Caco-2 (cell line): Measurements from ENCODE around the gene TTI1. TPM values are rescaled to one million over a fixed set of nuclear protein-coding genes. Genes with fewer than 3 reads are reported as not detected.

ENCODE experiments used
- BruUV-seq: library from RNA; stranded (reverse); fragments of 400-500 nt; replicated peaks from 2 replicates; lab custom pipeline; 2021; lab: Mats Ljungman, UMichigan
- CTCF ChIA-PET: fragments of 300-600 bp; sonication (Branson Sonifier 250); formaldehyde crosslinking; loops from one replicate; lab custom pipeline; 2022; ENCODE audit warnings: antibody characterized with exemption; lab: Charles Lee
- POLR2A ChIA-PET: fragments of 300-600 bp; sonication (Branson Sonifier 250); formaldehyde crosslinking; loops from one replicate; lab custom pipeline; 2022; ENCODE audit warnings: antibody characterized with exemption; lab: Charles Lee
- DNase-seq, 2 experiments: peaks; one replicate each; pipeline versions ENCODE4 v3.0.0 to v3.0.0-alpha.2; 2020 to 2022
- H3K27me3 ChIP-seq: replicated peaks from 2 replicates; pipeline ENCODE4 v1.6.0; 2011; ENCODE audit warnings: low read length; ENCODE audit not compliant: control insufficient read depth, insufficient read depth
- H3K36me3 ChIP-seq: 2 replicates; pipeline ENCODE4 v1.5.1; 2011; ENCODE audit warnings: low read length; ENCODE audit not compliant: control insufficient read depth, insufficient read depth
- H3K4me1 ChIP-seq: fragments of 250-450 bp; sonication (Bioruptor Pico); 2 replicates; pipeline ENCODE4 v1.5.1; 2020; ENCODE audit warnings: mild to moderate bottlenecking
- H3K4me3 ChIP-seq: 2 replicates; pipeline ENCODE4 v1.5.1; 2011; ENCODE audit warnings: low read depth, mild to moderate bottlenecking, control low read depth, low read length
- H3K9me3 ChIP-seq: fragments of 250-450 bp; sonication (Bioruptor Pico); 2 replicates; pipeline ENCODE4 v1.5.1; 2020; ENCODE audit warnings: mild to moderate bottlenecking, moderate library complexity
- H3K27ac Mint-ChIP-seq: one replicate; pipeline ENCODE4 v1.8.0; 2022; ENCODE audit warnings: mixed read lengths; ENCODE audit not compliant: unreplicated experiment
- H3K27me3 Mint-ChIP-seq: one replicate; pipeline ENCODE4 v1.8.0; 2022; ENCODE audit warnings: mixed read lengths; ENCODE audit not compliant: insufficient read depth, unreplicated experiment
- H3K36me3 Mint-ChIP-seq: one replicate; pipeline ENCODE4 v1.8.0; 2022; ENCODE audit warnings: mild to moderate bottlenecking, mixed read lengths; ENCODE audit not compliant: insufficient read depth, unreplicated experiment
- H3K4me1 Mint-ChIP-seq: one replicate; pipeline ENCODE4 v1.8.0; 2022; ENCODE audit warnings: low read depth, mixed read lengths; ENCODE audit not compliant: unreplicated experiment
- H3K4me3 Mint-ChIP-seq: one replicate; pipeline ENCODE4 v1.8.0; 2022; ENCODE audit warnings: mild to moderate bottlenecking, moderate library complexity, mixed read lengths; ENCODE audit not compliant: unreplicated experiment
- H3K9me3 Mint-ChIP-seq: one replicate; pipeline ENCODE4 v1.8.0; 2022; ENCODE audit warnings: mixed read lengths; ENCODE audit not compliant: unreplicated experiment
- intact Hi-C: fragments of 100-400 bp; cut with micrococcal nuclease; formaldehyde crosslinking; loops from one replicate; pipeline ENCODE4 v1.10.0; 2022; ENCODE audit not compliant: unreplicated experiment
- total RNA-seq: library from RNA; stranded (reverse); gene quantifications from 2 replicates; pipeline ENCODE4 v1.2.3, GENCODE V29; 2022
- TF ChIP-seq, protein P1 (sequence below), 2 experiments: fragments of 200-600 bp in 1 of 2; IDR thresholded peaks; 1 replicate in 1 of 2; 2 replicates in 1 of 2; pipeline versions ENCODE4 v1.5.1 to v1.8.0; 2011 to 2022; ENCODE audit warnings: antibody characterized with exemption in 1 of 2, control low read depth in 1 of 2, inconsistent platforms in 1 of 2, low read depth in 1 of 2, low read length in 1 of 2, mild to moderate bottlenecking in 1 of 2, moderate library complexity in 1 of 2; ENCODE audit not compliant: insufficient read depth in 1 of 2, severe bottlenecking in 1 of 2, unreplicated experiment in 1 of 2

TTI1 gene
- total RNA-seq, 1 experiment from 2014 or later = 59.2 TPM

DNA sequence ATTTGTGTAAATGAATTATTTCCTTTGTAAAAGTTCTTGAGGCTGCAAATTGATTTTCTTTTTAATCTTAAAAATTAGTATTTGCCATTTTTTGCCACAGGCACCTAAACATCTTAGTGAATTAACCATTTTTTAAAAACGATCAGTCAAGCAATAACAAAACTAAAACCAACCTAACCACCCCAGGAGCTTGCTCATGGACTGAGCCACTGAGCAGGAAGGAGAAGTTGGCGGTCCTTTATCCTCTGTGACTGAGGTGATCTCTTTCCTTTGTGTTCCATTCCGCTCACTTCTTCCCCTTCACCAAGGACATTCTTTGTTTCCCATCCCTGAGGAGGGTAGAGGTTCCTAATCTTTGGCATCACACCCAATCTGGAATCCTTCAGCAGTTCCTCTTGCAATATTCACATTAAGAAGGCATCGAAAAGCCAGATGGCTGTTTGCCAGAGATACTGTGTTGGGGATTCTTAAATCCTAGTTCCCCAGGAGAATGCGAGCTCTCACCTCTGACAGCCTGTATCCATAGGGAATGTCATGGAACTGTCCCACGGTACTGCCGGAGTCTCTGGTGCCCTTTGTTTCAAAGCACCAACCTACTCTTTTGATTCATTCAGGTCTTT lies 30.8 kb upstream of the TTI1 start:
- H3K4me1 ChIP-seq = peaks cover 13% of the 10 kb centered on the region
- no peaks in the 10 kb centered on the region for H3K27me3 Mint-ChIP-seq
- no peaks in the 10 kb centered on the region for H3K9me3 Mint-ChIP-seq
- intact Hi-C loops = loop anchor here (2.0 kb wide), 1 partner anchor 101 kb away; the partner anchor contains the start of gene TGM2
- H3K4me3 Mint-ChIP-seq = no peak overlapping the region
- no TSS peak for BruUV-seq
- no peak for DNase-seq
- no peaks in the 10 kb centered on the region for H3K9me3 ChIP-seq
- no peak overlapping the region for H3K27ac Mint-ChIP-seq
- H3K4me3 ChIP-seq = no peak overlapping the region
- no peaks in the 10 kb centered on the region for H3K4me1 Mint-ChIP-seq
- TF ChIP-seq, protein P1, sequence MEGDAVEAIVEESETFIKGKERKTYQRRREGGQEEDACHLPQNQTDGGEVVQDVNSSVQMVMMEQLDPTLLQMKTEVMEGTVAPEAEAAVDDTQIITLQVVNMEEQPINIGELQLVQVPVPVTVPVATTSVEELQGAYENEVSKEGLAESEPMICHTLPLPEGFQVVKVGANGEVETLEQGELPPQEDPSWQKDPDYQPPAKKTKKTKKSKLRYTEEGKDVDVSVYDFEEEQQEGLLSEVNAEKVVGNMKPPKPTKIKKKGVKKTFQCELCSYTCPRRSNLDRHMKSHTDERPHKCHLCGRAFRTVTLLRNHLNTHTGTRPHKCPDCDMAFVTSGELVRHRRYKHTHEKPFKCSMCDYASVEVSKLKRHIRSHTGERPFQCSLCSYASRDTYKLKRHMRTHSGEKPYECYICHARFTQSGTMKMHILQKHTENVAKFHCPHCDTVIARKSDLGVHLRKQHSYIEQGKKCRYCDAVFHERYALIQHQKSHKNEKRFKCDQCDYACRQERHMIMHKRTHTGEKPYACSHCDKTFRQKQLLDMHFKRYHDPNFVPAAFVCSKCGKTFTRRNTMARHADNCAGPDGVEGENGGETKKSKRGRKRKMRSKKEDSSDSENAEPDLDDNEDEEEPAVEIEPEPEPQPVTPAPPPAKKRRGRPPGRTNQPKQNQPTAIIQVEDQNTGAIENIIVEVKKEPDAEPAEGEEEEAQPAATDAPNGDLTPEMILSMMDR (IDR thresholded peaks at IDR 0.05; ENCODE audit: insufficient read depth in 1 of 2, low read depth in 1 of 2, low read length in 1 of 2, severe bottlenecking in 1 of 2, unreplicated experiment in 1 of 2) = no peak
- CTCF ChIA-PET = interaction anchor here (0.5 to 1.9 kb wide), 2 partner anchors 9 to 216 kb away, joined by 3 to 6 read pairs; no protein-coding TSS in a partner anchor
- H3K27me3 ChIP-seq = no peaks in the 10 kb centered on the region
- H3K36me3 Mint-ChIP-seq = peaks cover 35% of the 10 kb centered on the region
- H3K36me3 ChIP-seq = peaks cover 31% of the 10 kb centered on the region
- POLR2A ChIA-PET = interaction anchor here (0.6 kb wide), 1 partner anchor 64 kb away, joined by 3 read pairs; no protein-coding TSS in a partner anchor

- no peak overlapping the region for H3K4me3 Mint-ChIP-seq
- intact Hi-C loops = no loop called here
- no peaks in the 10 kb centered on the region for H3K4me1 Mint-ChIP-seq
- H3K27me3 Mint-ChIP-seq = no peaks in the 10 kb centered on the region
- no peak for DNase-seq
- no peak overlapping the region for H3K27ac Mint-ChIP-seq
- H3K9me3 Mint-ChIP-seq = no peaks in the 10 kb centered on the region
- Histone ChIP-seq H3K36me3 (peaks cover 33% of the 10 kb centered on the region), H3K4me1 (peaks cover 14% of the 10 kb centered on the region), H3K27me3 (no peaks in the 10 kb centered on the region), H3K4me3 (no peak overlapping the region), H3K9me3 (no peaks in the 10 kb centered on the region)
- POLR2A ChIA-PET = no interaction called here
- no TSS peak for BruUV-seq
- peaks cover 24% of the 10 kb centered on the region for H3K36me3 Mint-ChIP-seq
- CTCF ChIA-PET = interaction anchor here (0.9 to 1.3 kb wide), 2 partner anchors 11 to 259 kb away, joined by 3 to 4 read pairs; no protein-coding TSS in a partner anchor
- TF ChIP-seq, protein P1 (IDR thresholded peaks at IDR 0.05; ENCODE audit: insufficient read depth in 1 of 2, low read depth in 1 of 2, low read length in 1 of 2, severe bottlenecking in 1 of 2, unreplicated experiment in 1 of 2) = no peak
Measured at GRCh38 chr20:38062890-38063289, 29.6 kb upstream of the TTI1 start.

DNA sequence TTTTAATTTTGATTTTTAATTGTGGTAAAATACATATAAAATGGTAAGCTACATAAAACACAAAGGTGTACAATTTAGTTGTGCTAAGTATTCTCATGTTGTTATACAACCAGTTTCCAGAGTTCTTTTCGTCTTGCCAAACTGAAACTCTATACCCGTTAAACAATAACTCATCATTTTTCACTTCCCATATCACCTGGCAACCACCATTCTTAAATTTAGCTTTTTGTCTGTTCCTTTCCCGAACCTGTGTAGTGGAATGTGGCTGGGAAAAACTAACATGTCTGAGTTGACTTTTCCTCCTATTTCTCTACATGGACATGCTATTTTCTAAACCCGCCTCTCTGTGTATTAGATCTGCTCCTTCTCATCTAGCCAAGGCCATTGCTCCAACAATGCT lies 27.9 kb upstream of the TTI1 start:
- POLR2A ChIA-PET = no interaction called here
- intact Hi-C loops = no loop called here

More for the DNA sequence above, 27.9 kb upstream of the TTI1 start:
- H3K27me3 Mint-ChIP-seq = no peaks in the 10 kb centered on the region
- CTCF ChIA-PET = interaction anchor here (0.6 to 2.5 kb wide), 4 partner anchors 12 to 555 kb away, joined by 3 to 12 read pairs (median 4); no protein-coding TSS in a partner anchor
- H3K4me1 ChIP-seq = peaks cover 17% of the 10 kb centered on the region
- TF ChIP-seq, protein P1 (IDR thresholded peaks at IDR 0.05; ENCODE audit: insufficient read depth in 1 of 2, low read depth in 1 of 2, low read length in 1 of 2, severe bottlenecking in 1 of 2, unreplicated experiment in 1 of 2) = no peak
- H3K36me3 ChIP-seq = peaks cover 31% of the 10 kb centered on the region
- DNase-seq = no peak
- no peaks in the 10 kb centered on the region for H3K9me3 Mint-ChIP-seq
- peaks cover 14% of the 10 kb centered on the region for H3K36me3 Mint-ChIP-seq
- no peak overlapping the region for H3K27ac Mint-ChIP-seq
- no peaks in the 10 kb centered on the region for H3K4me1 Mint-ChIP-seq
- no peak overlapping the region for H3K4me3 ChIP-seq
- no peaks in the 10 kb centered on the region for H3K9me3 ChIP-seq
- no peaks in the 10 kb centered on the region for H3K27me3 ChIP-seq
- H3K4me3 Mint-ChIP-seq = no peak overlapping the region
- BruUV-seq = no TSS peak
